Transverse colon (tissue), 4 donors: ENCODE results near the gene CST9.

Experiments
- POLR2A ChIP-seq: fragments of 450-650 bp; IDR thresholded peaks from one replicate; pipeline ENCODE4 v1.6.1; 2016; ENCODE audit warnings: antibody characterized with exemption, mild to moderate bottlenecking, moderate library complexity
- POLR2AphosphoS5 ChIP-seq, 3 donors: sonication (generic); formaldehyde crosslinking; IDR thresholded peaks; one replicate each; pipeline ENCODE4 v1.6.1; 2016; ENCODE audit warnings: antibody characterized with exemption in 3 of 3
- TF ChIP-seq, protein P1 (sequence below), 5 experiments: fragments of 200-600 bp in 3 of 5; fragments of 450-650 bp in 2 of 5; sonication (generic) in 3 of 5; IDR thresholded peaks; 1 replicate in 2 of 5; 2 replicates in 3 of 5; pipeline ENCODE4 v1.5.1; 2016 to 2017; ENCODE audit warnings: antibody characterized with exemption in 5 of 5, inconsistent platforms in 3 of 5, mild to moderate bottlenecking in 2 of 5, moderate library complexity in 1 of 5

DNA sequence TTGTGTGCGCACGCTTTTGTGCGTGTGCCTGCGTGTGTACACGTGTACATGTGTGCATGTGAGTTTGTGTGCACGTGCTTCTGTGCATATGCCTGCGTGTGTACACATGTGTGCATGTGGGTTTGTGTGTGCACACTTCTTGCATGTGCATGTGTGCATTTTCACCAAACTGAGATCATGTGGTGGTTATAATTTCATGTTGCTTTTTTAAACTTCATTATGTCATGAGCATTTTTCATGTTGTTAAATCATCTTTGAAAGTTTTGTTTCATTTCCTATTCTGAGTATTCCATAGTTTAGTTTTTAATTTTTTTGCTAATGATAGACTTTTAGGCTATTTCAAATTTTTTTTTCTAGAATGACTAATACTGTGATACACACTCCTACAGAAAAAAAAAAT is 38.4 kb upstream of the CST9 start:
- TF ChIP-seq, protein P1, sequence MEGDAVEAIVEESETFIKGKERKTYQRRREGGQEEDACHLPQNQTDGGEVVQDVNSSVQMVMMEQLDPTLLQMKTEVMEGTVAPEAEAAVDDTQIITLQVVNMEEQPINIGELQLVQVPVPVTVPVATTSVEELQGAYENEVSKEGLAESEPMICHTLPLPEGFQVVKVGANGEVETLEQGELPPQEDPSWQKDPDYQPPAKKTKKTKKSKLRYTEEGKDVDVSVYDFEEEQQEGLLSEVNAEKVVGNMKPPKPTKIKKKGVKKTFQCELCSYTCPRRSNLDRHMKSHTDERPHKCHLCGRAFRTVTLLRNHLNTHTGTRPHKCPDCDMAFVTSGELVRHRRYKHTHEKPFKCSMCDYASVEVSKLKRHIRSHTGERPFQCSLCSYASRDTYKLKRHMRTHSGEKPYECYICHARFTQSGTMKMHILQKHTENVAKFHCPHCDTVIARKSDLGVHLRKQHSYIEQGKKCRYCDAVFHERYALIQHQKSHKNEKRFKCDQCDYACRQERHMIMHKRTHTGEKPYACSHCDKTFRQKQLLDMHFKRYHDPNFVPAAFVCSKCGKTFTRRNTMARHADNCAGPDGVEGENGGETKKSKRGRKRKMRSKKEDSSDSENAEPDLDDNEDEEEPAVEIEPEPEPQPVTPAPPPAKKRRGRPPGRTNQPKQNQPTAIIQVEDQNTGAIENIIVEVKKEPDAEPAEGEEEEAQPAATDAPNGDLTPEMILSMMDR (IDR thresholded peaks at IDR 0.05) = no peak
- TF ChIP-seq POLR2A (no peak), POLR2AphosphoS5 (IDR thresholded peaks at IDR 0.05) (no peak)
